Stomach (tissue), 4 donors: ENCODE data around the gene CYP2W1.

ENCODE experiments used
- EP300 ChIP-seq: sonication (generic); formaldehyde crosslinking; IDR thresholded peaks from one replicate; pipeline ENCODE4 v1.6.1; 2017; ENCODE audit warnings: antibody characterized with exemption
- POLR2A ChIP-seq, 4 donors: fragments of 450-650 bp; IDR thresholded peaks; one replicate each; pipeline ENCODE4 v1.6.1; 2016; ENCODE audit warnings: antibody characterized with exemption in 4 of 4, control low read depth in 2 of 4, mild to moderate bottlenecking in 1 of 4, moderate library complexity in 1 of 4
- POLR2AphosphoS5 ChIP-seq, 3 donors: sonication (generic); formaldehyde crosslinking; IDR thresholded peaks; one replicate each; pipeline ENCODE4 v1.6.1; 2016; ENCODE audit warnings: antibody characterized with exemption in 3 of 3
- TF ChIP-seq, protein P1 (sequence below), 7 experiments: fragments of 450-650 bp in 4 of 7; fragments of 200-600 bp in 3 of 7; sonication (generic) in 3 of 7; IDR thresholded peaks; one replicate each; pipeline ENCODE4 v1.5.1; 2016 to 2019; ENCODE audit warnings: antibody characterized with exemption in 7 of 7, control low read depth in 2 of 7, mild to moderate bottlenecking in 1 of 7

DNA sequence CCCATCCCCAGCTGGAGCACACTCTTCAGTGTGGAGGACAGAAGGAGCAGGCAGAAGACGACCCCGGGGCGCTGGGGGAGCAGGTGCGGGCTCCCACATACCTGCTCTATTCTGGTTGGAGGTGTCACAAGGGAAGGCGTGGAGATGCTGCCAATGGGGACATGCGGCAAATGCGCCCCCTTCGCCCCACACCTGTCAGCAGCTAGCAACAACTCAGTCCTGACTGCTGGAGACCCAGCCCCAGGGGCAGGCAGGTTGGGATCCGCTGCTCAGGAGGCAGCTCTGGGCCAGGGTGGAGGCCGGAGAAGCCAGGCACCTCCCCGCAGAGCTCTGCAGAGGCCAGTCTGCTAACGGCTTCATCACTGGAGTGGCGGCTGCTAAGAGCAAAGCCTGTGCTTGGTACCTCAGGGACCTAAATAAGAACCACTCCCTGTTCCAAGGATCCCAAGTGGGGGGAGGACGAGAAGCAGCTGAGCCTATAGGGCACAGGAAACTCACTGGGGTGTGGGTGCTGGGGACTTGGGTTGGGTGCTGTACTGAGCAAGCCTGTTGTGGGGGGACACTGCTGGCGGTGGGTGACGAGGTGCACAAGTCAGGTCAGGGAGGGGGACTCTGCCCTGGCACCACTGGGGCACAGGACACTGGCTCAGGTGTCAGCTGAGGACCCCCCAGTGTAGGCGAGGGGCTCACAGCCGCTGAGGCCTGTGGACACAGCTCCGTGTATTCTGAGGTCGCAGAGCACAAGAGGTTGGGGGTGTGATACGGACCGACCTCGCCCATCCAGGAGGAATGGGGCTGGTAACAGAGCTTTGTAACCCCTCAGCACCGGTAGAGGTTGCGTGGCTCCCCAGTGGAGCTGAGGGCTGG lies 42.1 kb downstream of the CYP2W1 start:
- TF ChIP-seq, protein P1, sequence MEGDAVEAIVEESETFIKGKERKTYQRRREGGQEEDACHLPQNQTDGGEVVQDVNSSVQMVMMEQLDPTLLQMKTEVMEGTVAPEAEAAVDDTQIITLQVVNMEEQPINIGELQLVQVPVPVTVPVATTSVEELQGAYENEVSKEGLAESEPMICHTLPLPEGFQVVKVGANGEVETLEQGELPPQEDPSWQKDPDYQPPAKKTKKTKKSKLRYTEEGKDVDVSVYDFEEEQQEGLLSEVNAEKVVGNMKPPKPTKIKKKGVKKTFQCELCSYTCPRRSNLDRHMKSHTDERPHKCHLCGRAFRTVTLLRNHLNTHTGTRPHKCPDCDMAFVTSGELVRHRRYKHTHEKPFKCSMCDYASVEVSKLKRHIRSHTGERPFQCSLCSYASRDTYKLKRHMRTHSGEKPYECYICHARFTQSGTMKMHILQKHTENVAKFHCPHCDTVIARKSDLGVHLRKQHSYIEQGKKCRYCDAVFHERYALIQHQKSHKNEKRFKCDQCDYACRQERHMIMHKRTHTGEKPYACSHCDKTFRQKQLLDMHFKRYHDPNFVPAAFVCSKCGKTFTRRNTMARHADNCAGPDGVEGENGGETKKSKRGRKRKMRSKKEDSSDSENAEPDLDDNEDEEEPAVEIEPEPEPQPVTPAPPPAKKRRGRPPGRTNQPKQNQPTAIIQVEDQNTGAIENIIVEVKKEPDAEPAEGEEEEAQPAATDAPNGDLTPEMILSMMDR (IDR thresholded peaks at IDR 0.05): no peak
- TF ChIP-seq POLR2A (IDR thresholded peaks at IDR 0.05) (no peak), EP300 (no peak), POLR2AphosphoS5 (IDR thresholded peaks at IDR 0.05) (no peak)
